GM12878 (cell line): ENCODE data around the gene PTPRN2. TPM values are rescaled to one million over a fixed set of nuclear protein-coding genes. Genes with fewer than 3 reads are reported as not detected.

Source experiments
- ATAC-seq: fragments of 200-7000 bp; cut with Tn5 transposase; 3 replicates; pipeline ENCODE4 v1.9.1; 2020; ENCODE audit warnings: mild to moderate bottlenecking, moderate library complexity
- BruUV-seq: library from RNA; stranded (reverse); fragments of 400-500 nt; replicated peaks from 2 replicates; lab custom pipeline; 2021; lab: Mats Ljungman, UMichigan
- CTCF ChIA-PET: fragments of 300-600 bp; sonication (Branson Sonifier 250); formaldehyde crosslinking; extraction: SDS; loops from one replicate; lab custom pipeline; 2021; ENCODE audit warnings: inconsistent platforms; lab: Yijun Ruan, JAX
- POLR2A ChIA-PET: fragments of 350-600 bp; formaldehyde crosslinking; extraction: SDS; loops from one replicate; lab custom pipeline; 2021; ENCODE audit warnings: inconsistent platforms; lab: Charles Lee
- RAD21 ChIA-PET: fragments of 300-600 bp; sonication (Branson Sonifier 250); formaldehyde crosslinking; loops from one replicate; lab custom pipeline; 2023; ENCODE audit warnings: antibody characterized with exemption; ENCODE audit not compliant: unreplicated experiment; lab: Charles Lee
- SMC1A ChIA-PET: fragments of 300-600 bp; sonication (Branson Sonifier 250); formaldehyde crosslinking; loops from one replicate; lab custom pipeline; 2023; ENCODE audit not compliant: unreplicated experiment, uncharacterized antibody; lab: Charles Lee
- DNase-seq: peaks from one replicate; pipeline ENCODE4 v3.0.0-alpha.2; 2011; ENCODE audit warnings: low read depth, low spot score
- FAIRE-seq: peaks from 3 replicates; lab custom pipeline; 2011; peaks lifted over from hg19 to GRCh38; lab: Jason Lieb, UNC
- H2AFZ ChIP-seq: 2 replicates; pipeline ENCODE4 v1.6.0; 2011; ENCODE audit warnings: low read depth, low read length, control low read depth; ENCODE audit not compliant: control insufficient read depth
- H3K27ac ChIP-seq: 2 replicates; pipeline ENCODE4 v1.5.1; 2011; ENCODE audit warnings: control low read depth; ENCODE audit not compliant: control insufficient read depth, insufficient read depth
- H3K27me3 ChIP-seq, 2 experiments: replicated peaks in 1 of 2; 2 replicates each; pipeline versions ENCODE4 v1.6.0 to v1.6.1; 2011; ENCODE audit warnings: low read length in 1 of 2; ENCODE audit not compliant: control insufficient read depth in 2 of 2, insufficient read depth in 2 of 2
- H3K36me3 ChIP-seq, 2 experiments: 2 replicates each; pipeline ENCODE4 v1.5.1; 2011; ENCODE audit warnings: low read length in 1 of 2; ENCODE audit not compliant: control insufficient read depth in 2 of 2, insufficient read depth in 2 of 2
- H3K4me1 ChIP-seq: 2 replicates; pipeline ENCODE4 v1.6.1; 2011; ENCODE audit warnings: mild to moderate bottlenecking, low read length, moderate library complexity, mixed read lengths; ENCODE audit not compliant: control insufficient read depth, insufficient read depth
- H3K4me2 ChIP-seq: 2 replicates; pipeline ENCODE4 v1.6.0; 2011; ENCODE audit warnings: control low read depth; ENCODE audit not compliant: control insufficient read depth, insufficient read depth
- H3K4me3 ChIP-seq: fragments of 200-600 bp; sonication (generic); 2 replicates; pipeline ENCODE4 v1.5.1; 2016
- H3K79me2 ChIP-seq: 2 replicates; pipeline ENCODE4 v1.6.0; 2011; ENCODE audit warnings: low read length; ENCODE audit not compliant: control insufficient read depth, insufficient read depth
- H3K9ac ChIP-seq: 2 replicates; pipeline ENCODE4 v1.8.0; 2011; ENCODE audit warnings: low read length, control low read depth, mixed read lengths; ENCODE audit not compliant: control insufficient read depth, insufficient read depth
- H3K9me3 ChIP-seq: replicated peaks from 3 replicates; pipeline ENCODE4 v1.5.1; 2011; ENCODE audit warnings: mild to moderate bottlenecking, low read length; ENCODE audit not compliant: control insufficient read depth, insufficient read depth
- H4K20me1 ChIP-seq: 2 replicates; pipeline ENCODE4 v1.6.0; 2011; ENCODE audit not compliant: control insufficient read depth, insufficient read depth
- EED ChIP-seq: sonication (generic); IDR thresholded peaks from 2 replicates; pipeline ENCODE4 v1.6.1; 2016; ENCODE audit warnings: antibody characterized with exemption, low read depth
- FOS ChIP-seq: IDR thresholded peaks from 3 replicates; pipeline ENCODE4 v1.6.1; 2011; ENCODE audit warnings: borderline replicate concordance; ENCODE audit not compliant: insufficient read length; ENCODE audit errors: extremely low read depth
- HCFC1 ChIP-seq: fragments of 150-350 bp; IDR thresholded peaks from 2 replicates; pipeline ENCODE4 v1.6.1; 2014; ENCODE audit warnings: low read length
- IKZF1 ChIP-seq: fragments of 450-650 bp; conservative IDR thresholded peaks from 2 replicates; pipeline ENCODE4 v1.6.1; 2017; ENCODE audit warnings: antibody characterized with exemption, mild to moderate bottlenecking
- IKZF2 ChIP-seq, 2 experiments: fragments of 450-650 bp; IDR thresholded peaks; 2 replicates each; pipeline ENCODE4 v1.6.1; 2017; ENCODE audit warnings: mild to moderate bottlenecking in 2 of 2, moderate library complexity in 2 of 2
- IRF5 ChIP-seq: fragments of 450-650 bp; IDR thresholded peaks from 2 replicates; pipeline ENCODE4 v1.6.1; 2017; ENCODE audit warnings: borderline replicate concordance
- NFXL1 ChIP-seq: fragments of 450-650 bp; IDR thresholded peaks from 2 replicates; pipeline ENCODE4 v1.6.1; 2017; ENCODE audit warnings: antibody characterized with exemption, mild to moderate bottlenecking, borderline replicate concordance
- NR2C1 ChIP-seq: fragments of 450-650 bp; IDR thresholded peaks from 2 replicates; pipeline ENCODE4 v1.6.1; 2017; ENCODE audit warnings: antibody characterized with exemption, mild to moderate bottlenecking, moderate library complexity
- POLR2AphosphoS2 ChIP-seq: IDR thresholded peaks from 2 replicates; pipeline ENCODE4 v1.6.1; 2011; ENCODE audit warnings: low read depth, mild to moderate bottlenecking, low read length, improper control_type of control experiment, moderate library complexity
- RELB ChIP-seq: fragments of 450-650 bp; IDR thresholded peaks from 2 replicates; pipeline ENCODE4 v1.6.1; 2017; ENCODE audit warnings: low read depth, mild to moderate bottlenecking, moderate library complexity
- SIX5 ChIP-seq: IDR thresholded peaks from 2 replicates; pipeline ENCODE4 v1.6.1; 2011; ENCODE audit warnings: mild to moderate bottlenecking, low read depth, low read length, moderate library complexity; ENCODE audit not compliant: severe bottlenecking
- SMC3 ChIP-seq: IDR thresholded peaks from 2 replicates; pipeline ENCODE4 v1.6.1; 2011; ENCODE audit warnings: low read length, improper control_type of control experiment, borderline replicate concordance
- TAF1 ChIP-seq: IDR thresholded peaks from 2 replicates; pipeline ENCODE4 v1.6.1; 2011; ENCODE audit warnings: mild to moderate bottlenecking, low read depth, low read length, borderline replicate concordance
- ZNF217 ChIP-seq: fragments of 450-650 bp; IDR thresholded peaks from 2 replicates; pipeline ENCODE4 v1.6.1; 2017; ENCODE audit warnings: antibody characterized with exemption, mild to moderate bottlenecking
- ZNF622 ChIP-seq: fragments of 450-650 bp; IDR thresholded peaks from 2 replicates; pipeline ENCODE4 v1.6.1; 2017; ENCODE audit warnings: mild to moderate bottlenecking, inconsistent platforms
- ZNF687 ChIP-seq: fragments of 450-650 bp; IDR thresholded peaks from 2 replicates; pipeline ENCODE4 v1.6.1; 2017; ENCODE audit warnings: mild to moderate bottlenecking, moderate library complexity
- ZZZ3 ChIP-seq: IDR thresholded peaks from 2 replicates; pipeline ENCODE4 v1.6.1; 2011; ENCODE audit warnings: low read depth; ENCODE audit not compliant: control insufficient read depth, insufficient read length
- WGBS: methylation state at CpG from one replicate; pipeline ENCODE4 v1.1.6; 2016; ENCODE audit warnings: low lambda C conversion rate; ENCODE audit not compliant: insufficient replicate concordance, insufficient coverage; ENCODE audit errors: missing lambda C conversion rate; 5-methylcytosine and 5-hydroxymethylcytosine counted together
- in situ Hi-C: fragments of 300-500 bp; cut with MboI; formaldehyde crosslinking; loops from 9 replicates; pipeline ENCODE4 v1.14.3; 2018; ENCODE audit warnings: mixed read lengths
- intact Hi-C: fragments of 100-400 bp; cut with micrococcal nuclease; formaldehyde crosslinking; loops from one replicate; pipeline ENCODE4 v1.14.2; 2022; ENCODE audit not compliant: unreplicated experiment
- polyA plus RNA-seq, 11 experiments: library from polyadenylated mRNA; depleted of rRNA in 4 of 11; unstranded in 6 of 11; stranded (reverse) in 5 of 11; fragments of >200 nt; fragmentation: Nextera tagmentation in 4 of 11; fragmentation: Illumina TruSeq in 1 of 11; extraction: Ambion mirVana in 4 of 11; extraction: Trizol in 1 of 11; gene quantifications; 1 replicate in 1 of 11; 2 replicates in 10 of 11; pipeline versions ENCODE4 v1.2.1 to v1.2.3, GENCODE V29; 2011 to 2016; ENCODE audit warnings: inconsistent platforms in 2 of 11, missing spikeins in 2 of 11, low read depth in 1 of 11
- total RNA-seq, 4 experiments: library from RNA; depleted of rRNA in 3 of 4; stranded (reverse); fragments of >200 nt in 3 of 4; fragmentation: Illumina TruSeq in 1 of 4; extraction: Trizol in 1 of 4; gene quantifications; 2 replicates each; pipeline versions ENCODE4 v1.2.1 to v1.2.3, GENCODE V29; 2013 to 2021

Gene PTPRN2
- total and polyA plus RNA-seq, 10 of the 15 experiments (the other 5 are each of a cell fraction or from before 2014, with no cell fraction given) = 5.4 TPM; not detected in 9

GRCh38 chr7:157495594-157495993 lies 1092.0 kb downstream of the PTPRN2 start:
- peak overlapping the region; percentile 43; the same call in 1 of the 2 replicates for H3K4me2 ChIP-seq
- WGBS = 5% methylated on average over 13 of the region's 13 CpGs
- ChIA-PET RAD21 (no interaction called here), POLR2A (no interaction called here), CTCF (no interaction called here), SMC1A (no interaction called here)
- H3K9ac ChIP-seq = no peak overlapping the region
- H3K4me1 ChIP-seq = peaks cover 18% of the 10 kb centered on the region
- no peaks in the 10 kb centered on the region for H3K36me3 ChIP-seq
- no peaks in the 10 kb centered on the region for H3K79me2 ChIP-seq
- no TSS peak for BruUV-seq
- in situ Hi-C loops = no loop called here
- intact Hi-C loops = no loop called here
- H3K27ac ChIP-seq = no peak overlapping the region; the same call in 1 of the 2 replicates
- no peak for TF ChIP-seq SMC3
- no peak for TF ChIP-seq NFXL1
- TF ChIP-seq IKZF1 = peak; percentile 35; the same call in 1 of the 2 replicates
- TF ChIP-seq IKZF2 (IDR thresholded peaks at IDR 0.05) = peak in 1 of 2 experiments; percentile 27; a peak in 1 of 4 replicates
- no peak for TF ChIP-seq ZZZ3
- TF ChIP-seq POLR2AphosphoS2 = no peak
- no peak for TF ChIP-seq ZNF217
- TF ChIP-seq FOS = no peak
- TF ChIP-seq TAF1 = 0 out of 2 replicates have a peak, but pooled peaks have one; percentile 24
- TF ChIP-seq NR2C1 = no peak
- TF ChIP-seq EED = 0 out of 2 replicates have a peak, but pooled peaks have one; percentile 25
- no peak for TF ChIP-seq SIX5
- TF ChIP-seq RELB = peak; percentile 62
- no peak for TF ChIP-seq IRF5
- no peak for TF ChIP-seq ZNF622
- TF ChIP-seq HCFC1 = no peak
- no peak for TF ChIP-seq ZNF687
- H3K4me3 ChIP-seq = no peak overlapping the region
- FAIRE-seq = peak; percentile 18
- no peaks in the 10 kb centered on the region for H3K27me3 ChIP-seq
- no peaks in the 10 kb centered on the region; the same call in 2 of the 3 replicates for H3K9me3 ChIP-seq
- peak; percentile 87 for ATAC-seq
- DNase-seq = peak; percentile 32
- H2AFZ ChIP-seq = no peak overlapping the region
- H4K20me1 ChIP-seq = no peaks in the 10 kb centered on the region
